Stimulated activated CD4-positive, alpha-beta T cell treated with anti-CD3 and anti-CD28 coated beads, Interleukin-2, amount 100 ng/mL, for 48 hours (primary cell): ENCODE results near the gene MMP23B.
"Not testable (repeated sequence)": the region's sequence is repeated elsewhere in the genome, so short reads cannot be mapped to it uniquely, and the experiment has no call there.

ENCODE experiments used
- DNase-seq, 2 donors: peaks; one replicate each; pipeline ENCODE4 v3.0.0-alpha.2; 2020

MMP23B gene

DNA sequence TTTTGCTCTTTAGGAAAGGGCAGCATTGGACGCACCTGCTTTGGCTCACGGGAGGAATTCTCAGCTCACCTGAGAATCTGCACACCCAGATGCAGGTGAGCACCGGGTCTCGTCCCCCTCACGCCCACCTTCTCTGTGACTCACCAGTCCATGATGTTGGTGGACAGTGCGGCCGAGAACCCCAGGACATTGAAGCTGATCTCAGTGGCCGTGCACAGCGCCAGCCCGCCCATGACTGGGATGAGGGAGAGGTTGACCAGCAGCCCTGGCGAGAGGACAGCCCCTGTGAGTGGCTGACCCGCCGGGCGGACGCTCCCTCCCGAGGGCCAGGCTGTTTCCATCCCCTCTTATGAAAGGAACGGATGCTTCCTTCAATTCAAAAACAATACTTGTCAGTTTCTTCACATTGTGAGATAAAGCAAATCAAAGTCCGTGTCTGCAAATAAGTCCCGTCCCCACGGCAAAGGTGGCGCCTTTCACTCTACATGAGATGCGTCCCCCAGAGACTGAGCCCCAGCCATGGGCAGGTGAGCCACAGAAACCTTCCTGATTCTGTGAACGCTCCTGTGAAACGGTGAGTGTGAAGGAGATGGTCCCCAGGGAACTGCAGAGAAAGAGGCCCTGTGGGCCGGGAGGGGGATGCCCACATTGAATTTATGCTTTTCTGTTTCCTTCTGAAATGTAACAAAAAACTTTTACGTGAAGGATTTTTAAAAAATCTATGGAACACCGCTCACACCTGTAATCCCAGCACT is 39.6 kb downstream of the MMP23B start:
- no peak for DNase-seq

DNA sequence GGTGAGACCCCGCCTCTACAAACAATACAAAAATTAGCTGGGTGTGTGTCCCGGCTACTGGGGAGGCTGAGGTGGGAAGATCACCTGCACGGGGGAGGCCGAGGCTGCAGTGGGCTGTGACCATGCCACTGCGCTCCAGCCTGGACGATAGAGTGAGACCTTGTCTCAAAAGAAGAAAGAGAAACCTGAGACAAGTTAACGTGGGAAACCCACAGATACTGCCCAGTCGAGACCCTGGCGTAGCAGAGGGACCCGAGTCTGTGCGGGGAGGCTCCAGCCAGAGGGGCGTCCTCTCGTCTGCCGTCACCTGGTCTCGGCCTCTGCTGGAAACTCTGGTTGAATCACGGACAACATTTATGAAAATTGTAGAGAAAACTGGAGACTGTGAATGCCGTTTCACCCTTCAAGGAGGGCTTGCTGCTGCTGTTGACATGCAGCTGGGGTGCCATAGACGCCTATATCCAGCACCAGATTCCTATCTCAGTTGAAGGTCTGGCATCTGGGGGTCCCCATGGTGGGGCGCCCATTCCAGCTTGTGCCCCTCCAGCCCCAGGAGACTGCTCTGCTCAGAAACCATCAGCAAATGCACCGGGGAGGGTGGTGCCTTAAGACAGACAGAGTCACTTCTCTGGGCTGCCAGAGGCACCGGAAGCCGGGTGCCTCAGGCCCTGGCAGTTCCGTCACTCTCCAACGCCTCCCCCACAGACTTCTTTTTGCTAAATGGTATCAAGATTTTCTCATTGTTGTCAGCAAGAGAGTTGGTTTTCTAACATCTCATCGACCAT is 40.4 kb downstream of the MMP23B start:
- DNase-seq, result no peak

DNA sequence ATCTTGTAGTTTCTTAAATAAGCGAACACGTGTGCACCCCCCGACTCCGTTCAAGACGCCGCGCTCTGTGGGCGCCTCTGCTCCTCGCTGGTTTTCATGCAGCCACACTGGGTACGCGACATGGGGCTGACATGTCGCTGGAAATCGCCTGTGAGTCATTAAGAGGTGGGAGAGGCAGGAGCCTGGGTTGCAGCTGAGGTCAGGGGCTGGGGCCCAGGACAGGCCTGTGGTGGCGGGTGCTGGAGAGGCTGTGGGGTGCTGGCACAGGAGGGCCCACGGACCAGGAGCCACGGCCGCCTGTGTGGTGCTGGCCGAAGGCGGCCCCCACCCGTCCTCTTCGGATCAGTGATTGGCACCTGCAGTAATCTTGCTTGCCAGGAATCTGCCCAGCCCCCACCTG is 42.8 kb downstream of the MMP23B start:
- not testable (repeated sequence) for DNase-seq

DNA sequence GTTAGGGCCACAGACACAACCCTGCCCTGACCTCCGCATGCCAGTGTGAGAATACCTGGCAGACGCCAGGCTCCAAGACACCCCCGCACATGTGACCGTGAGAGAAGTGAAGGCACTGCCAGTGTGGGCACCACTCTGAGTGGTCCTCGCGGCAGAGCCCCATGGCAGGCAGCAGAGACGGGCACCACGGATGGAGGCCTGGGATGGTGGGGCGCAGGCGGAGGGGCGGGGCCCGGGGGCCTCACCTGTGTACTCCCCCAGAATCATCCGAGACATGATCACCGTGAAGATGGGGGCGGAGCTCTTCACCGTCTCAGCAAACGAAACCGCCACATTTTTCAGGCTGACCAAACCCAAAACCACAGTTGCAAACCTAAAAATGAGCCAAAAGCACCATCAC is 43.2 kb downstream of the MMP23B start:
- not testable (repeated sequence) for DNase-seq

DNA sequence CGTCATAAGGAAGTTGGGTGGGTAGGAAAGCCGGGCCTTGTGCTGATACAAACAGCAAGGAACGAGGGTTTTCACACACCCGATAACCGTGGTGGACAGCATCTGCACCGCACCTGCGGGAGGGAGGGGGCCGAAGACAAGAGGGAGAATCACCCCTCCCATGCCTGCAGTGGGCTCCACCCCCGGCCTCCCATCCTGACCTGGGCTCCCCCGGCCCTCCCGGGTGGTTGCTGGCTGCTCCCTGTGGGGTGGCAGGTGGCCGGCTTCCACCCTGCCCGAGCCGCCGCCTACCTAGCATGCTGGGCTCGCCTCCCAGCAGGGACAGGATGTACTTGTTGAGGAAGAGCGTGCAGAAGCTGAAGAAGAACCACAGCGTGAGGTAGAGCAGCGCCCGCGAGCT is 44.1 kb downstream of the MMP23B start:
- DNase-seq, result not testable (repeated sequence)

DNA sequence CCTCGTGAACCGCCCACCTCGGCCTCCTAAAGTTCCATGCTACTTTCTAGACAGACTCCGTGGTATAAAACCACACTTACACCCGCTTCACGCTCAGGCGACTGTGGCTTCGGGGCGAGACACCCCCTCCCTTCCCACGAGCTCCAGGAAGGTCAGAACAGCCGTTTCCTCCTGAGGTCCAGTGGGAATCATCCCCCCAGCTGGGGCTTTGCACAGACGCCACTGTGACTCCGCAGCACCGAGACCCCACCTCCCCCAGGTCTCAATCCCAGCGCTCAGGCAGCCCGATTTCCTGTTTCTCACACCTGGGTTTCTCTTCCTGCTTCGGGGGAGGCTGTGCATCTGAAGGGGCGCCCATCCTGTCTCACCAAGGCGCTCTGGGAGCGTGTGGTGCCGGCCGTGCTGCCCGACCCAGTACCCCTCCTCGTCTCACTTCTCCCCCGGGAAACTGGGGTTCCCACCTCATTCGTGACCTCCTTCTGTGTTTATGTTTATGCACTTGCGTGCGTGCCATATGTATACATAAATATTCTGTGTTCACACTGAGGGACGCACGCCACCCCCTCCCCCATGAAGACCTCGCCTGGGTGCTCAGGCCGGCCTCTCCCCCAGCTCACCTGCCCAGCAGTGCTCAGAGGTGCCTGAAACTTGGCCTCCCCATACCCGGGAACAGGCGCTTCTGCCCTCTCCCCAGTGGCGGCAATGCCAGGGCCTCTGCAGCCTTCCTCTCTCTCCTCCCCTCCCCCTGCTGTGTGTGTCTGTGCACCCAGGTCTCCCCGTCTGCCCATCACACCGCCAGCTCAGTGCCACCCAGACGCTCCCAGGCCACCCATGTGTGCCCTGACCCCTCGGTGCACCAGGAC is 46.0 kb downstream of the MMP23B start:
- peak in 1 of 2 donors; percentile 12 for DNase-seq

DNA sequence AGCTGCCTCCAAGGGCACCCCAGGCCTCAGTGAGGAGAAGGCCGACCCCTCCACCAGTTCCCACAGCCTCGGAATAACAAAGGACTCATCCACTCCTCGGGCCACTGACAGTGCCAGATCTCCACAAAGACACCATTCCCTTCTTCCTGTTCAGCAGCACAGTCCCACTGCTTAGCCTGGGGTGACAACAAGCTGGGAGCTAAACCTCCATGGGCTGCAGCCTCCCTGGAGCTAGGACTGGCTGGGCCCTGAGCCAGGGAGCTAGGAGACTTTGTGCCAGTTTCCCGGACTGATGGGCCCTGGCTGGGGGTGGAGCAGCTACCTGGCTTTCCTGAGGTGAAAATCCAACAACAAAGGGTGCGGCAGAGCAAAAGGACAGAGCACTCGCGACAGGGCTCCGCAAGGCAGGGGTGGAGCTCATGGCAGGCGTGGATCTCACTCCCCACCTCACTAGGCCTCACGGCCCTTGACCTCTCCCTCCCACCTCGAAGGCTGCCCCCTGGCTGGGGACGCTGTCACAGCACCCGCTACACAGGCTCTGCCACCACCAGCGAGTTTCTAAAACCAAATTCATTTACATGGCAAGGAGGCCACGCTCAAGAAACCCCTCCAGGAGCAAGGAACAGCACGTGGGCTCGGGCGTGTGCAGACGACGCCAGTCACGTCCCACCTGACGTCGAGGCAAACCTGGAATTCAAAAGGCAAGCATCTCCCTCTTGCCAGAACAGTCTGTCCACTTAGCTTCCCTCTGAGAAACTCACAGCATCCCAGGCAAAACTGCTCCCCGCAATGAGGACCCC is 46.8 kb downstream of the MMP23B start:
- DNase-seq, result no peak

DNA sequence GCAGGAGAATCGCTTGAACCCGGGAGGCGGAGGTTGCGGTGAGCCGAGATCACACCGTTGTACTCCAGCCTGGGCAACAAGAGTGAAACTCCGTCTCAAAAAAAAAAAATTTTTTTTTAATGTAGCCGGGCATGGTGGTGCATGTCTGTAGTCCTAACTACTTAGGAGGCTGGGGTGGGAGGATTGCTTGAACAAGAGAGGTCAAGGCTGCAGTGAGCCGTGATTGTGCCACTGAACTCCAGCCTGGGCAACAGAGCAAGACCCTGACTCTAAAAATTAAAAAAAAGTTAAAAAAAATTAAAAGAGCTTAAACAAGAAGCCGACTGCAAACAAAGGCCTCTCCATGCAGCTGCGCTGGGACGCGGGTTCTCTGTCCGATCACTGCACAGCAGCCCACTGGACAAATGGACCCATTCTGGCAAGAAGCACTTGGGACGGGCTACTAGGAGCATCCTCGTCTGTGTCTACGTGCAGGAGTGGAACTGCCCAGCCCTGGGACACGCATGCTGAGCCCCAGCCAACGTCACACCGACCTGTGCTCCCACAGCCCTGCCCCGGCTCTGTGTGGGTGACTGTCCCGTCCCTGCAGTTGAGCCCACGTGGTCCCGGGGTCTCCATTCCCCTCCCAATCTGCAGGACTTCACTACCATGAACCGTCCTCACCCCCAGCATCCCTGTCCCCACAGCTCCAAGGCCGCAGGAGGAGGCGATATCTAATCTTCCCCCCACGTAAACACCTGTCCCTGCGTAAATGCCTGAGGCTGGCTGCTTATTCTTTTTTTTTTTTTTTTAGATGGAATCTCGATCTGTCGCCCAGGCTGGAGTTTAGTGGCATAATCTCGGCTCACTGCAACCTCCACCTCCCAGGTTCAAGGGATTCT is 48.3 kb downstream of the MMP23B start:
- no peak for DNase-seq

DNA sequence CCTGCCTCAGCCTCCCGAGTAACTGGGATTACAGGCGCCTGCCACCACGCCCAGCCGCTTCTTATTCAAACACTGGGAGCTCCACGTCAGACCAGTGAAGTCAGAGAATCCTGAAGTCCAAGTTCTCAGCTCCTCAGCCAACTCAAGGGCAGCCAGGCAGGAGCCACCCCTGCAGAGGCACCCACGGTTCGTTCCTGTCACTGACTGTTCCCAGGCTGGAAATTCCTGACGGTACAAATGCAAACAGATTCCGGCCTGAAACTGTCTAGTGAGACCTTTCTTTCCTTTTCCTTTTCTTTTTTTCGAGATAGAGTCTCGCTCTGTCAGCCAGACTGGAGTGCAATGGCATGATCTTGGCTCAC is 48.9 kb downstream of the MMP23B start:
- no peak for DNase-seq

DNA sequence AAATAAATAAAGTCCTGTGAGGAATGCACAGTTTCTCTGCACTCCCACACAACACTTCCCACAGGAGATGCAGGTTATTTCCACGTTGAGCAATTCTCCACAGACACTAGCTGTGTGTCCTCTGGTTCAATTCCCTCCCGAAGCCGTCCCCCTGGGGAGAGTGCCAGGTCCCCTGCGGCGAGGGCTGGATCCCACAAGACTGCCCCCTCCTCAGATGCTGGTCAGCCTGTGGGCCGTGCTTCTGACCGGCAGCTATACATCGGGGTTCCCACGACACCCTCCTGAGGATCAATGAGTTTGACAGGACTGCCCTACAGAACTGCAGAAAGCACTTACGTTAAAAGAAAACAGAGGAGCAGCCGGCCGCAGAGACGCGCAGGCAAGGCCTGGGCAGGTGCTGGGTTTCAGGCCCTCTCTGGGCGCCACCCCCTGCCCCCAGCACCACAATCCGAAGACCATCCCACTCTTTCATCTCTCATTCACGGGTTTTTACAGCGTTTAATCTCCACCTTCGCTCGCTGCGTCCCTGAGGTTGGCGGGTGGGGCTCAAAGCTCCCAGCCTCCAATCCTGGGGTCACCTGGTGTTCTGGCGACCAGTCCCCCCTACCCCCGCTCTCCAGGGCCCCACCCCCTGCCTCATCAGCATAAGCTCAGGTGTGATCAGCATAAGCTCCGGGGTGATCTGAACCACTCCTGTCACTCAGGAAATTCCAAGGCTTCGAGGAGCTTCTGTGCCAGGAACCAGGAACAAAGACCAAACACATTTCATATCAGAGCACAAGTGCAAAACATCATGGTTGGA is 51.3 kb downstream of the MMP23B start:
- no peak for DNase-seq
